GM21367 (cell line): ENCODE measurements around the gene CGB8.

Experiments
- ATAC-seq: cut with Tn5 transposase; IDR thresholded peaks from one replicate; pipeline ENCODE4 v1.9.1; 2021; ENCODE audit not compliant: unreplicated experiment

CGB8 gene

GRCh38 chr19:49010453-49010852 lies 38.5 kb downstream of the CGB8 start:
- ATAC-seq: no peak

- ATAC-seq: no peak
Measured at GRCh38 chr19:49009828-49010227, 39.1 kb downstream of the CGB8 start.

GRCh38 chr19:49006905-49007304 lies 42.0 kb downstream of the CGB8 start:
- no peak for ATAC-seq

GRCh38 chr19:49004964-49005614 lies 43.8 kb downstream of the CGB8 start:
- no peak for ATAC-seq

- ATAC-seq: no peak
Measured at GRCh38 chr19:49004133-49004532, 44.8 kb downstream of the CGB8 start.

GRCh38 chr19:48999481-49000325 lies 49.2 kb downstream of the CGB8 start:
- ATAC-seq: no peak

- no peak for ATAC-seq
Measured at GRCh38 chr19:48997972-48998371, 50.9 kb downstream of the CGB8 start.
